ENCODE measurements around the gene CACNA1B.

Gene CACNA1B

GRCh38 chr9:137918331-137919094, 40.9 kb downstream of the CACNA1B start:
- no peak overlapping the region for H3K4me3 ChIP-seq (ENCODE audit: low read depth, low read length)
- no peak for TF ChIP-seq CTCF (IDR thresholded peaks at IDR 0.05; ENCODE audit: borderline replicate concordance, insufficient read depth, low read depth, low read length)

DNA sequence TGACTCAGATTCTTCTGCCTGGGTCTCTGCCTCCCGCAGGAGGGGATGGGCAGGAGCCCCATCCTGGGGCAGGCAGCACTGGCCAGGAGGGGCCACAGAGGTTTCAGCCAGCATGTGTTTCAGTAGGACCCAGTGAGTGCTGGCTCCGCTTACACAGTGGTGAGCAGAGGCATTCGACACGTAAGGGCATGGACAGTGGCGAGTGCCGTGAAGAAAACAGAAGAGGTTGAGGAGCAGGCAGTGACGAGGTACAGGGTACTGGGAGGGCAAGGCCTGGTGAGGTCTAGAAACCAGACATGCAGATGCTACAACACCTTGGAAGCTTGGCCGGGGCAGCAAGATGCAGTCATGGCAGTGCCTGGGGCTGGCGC, 41.5 kb downstream of the CACNA1B start:
- TF ChIP-seq CTCF (IDR thresholded peaks at IDR 0.05; ENCODE audit: borderline replicate concordance, insufficient read depth, low read depth, low read length): no peak
- no peak overlapping the region for H3K4me3 ChIP-seq (ENCODE audit: low read depth, low read length)

DNA sequence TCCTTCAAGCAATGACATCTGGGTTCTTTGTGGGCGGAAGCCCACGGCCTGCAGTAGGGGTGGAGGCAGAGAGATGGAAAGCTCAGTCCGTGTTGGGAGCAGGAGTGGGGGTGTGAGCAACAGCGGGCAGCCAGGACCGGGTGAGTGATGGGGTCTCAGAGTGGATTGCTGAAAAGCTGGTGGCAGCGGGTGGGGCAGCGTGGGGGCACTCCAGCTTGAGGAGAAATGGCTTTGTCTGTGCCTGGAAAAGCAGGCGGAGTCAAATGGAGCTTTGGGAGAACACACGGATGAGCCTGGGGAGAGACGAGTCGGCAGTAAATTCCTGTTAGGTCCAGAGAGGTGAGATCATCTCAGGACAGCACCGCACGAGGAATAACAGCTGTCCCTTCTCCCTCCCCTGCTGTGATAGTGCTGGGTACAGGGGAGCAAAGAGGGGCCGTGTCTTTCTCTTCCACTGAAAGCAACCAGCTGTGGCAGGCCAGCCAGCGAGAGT, 42.1 kb downstream of the CACNA1B start:
- H3K4me3 ChIP-seq (ENCODE audit: low read depth, low read length): no peak overlapping the region
- TF ChIP-seq CTCF (IDR thresholded peaks at IDR 0.05; ENCODE audit: borderline replicate concordance, insufficient read depth, low read depth, low read length): no peak

DNA sequence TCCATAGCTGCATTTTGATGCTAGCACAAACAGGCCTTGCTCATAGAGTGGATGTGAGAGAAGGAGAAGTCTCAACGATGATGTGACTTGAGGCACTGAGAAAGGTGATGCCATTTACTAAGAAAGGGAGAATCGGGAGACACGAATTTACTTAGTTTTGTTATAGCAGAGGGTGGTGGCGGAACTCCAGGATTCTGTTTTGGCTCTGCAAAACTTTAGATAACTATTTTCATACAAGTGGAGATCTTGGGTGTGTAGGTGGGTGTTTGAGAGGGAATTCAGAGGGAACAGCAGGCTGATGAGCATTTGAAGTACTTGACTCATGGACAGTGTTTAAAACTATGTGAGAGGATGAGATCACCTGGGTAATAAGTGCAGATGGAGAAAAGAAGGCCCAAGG, 43.2 kb downstream of the CACNA1B start:
- H3K4me3 ChIP-seq (ENCODE audit: low read depth, low read length): no peak overlapping the region
- TF ChIP-seq CTCF (IDR thresholded peaks at IDR 0.05; ENCODE audit: borderline replicate concordance, insufficient read depth, low read depth, low read length): no peak

- H3K4me3 ChIP-seq (ENCODE audit: low read depth, low read length): no peak overlapping the region
- TF ChIP-seq CTCF (IDR thresholded peaks at IDR 0.05; ENCODE audit: borderline replicate concordance, insufficient read depth, low read depth, low read length): no peak
These were observed 46.6 kb downstream of the CACNA1B start for GRCh38 chr9:137924169-137924568.

GRCh38 chr9:137924761-137925369, 47.3 kb downstream of the CACNA1B start:
- no peak overlapping the region for H3K4me3 ChIP-seq (ENCODE audit: low read depth, low read length)
- no peak for TF ChIP-seq CTCF (IDR thresholded peaks at IDR 0.05; ENCODE audit: borderline replicate concordance, insufficient read depth, low read depth, low read length)

- TF ChIP-seq CTCF (IDR thresholded peaks at IDR 0.05; ENCODE audit: borderline replicate concordance, insufficient read depth, low read depth, low read length): no peak
- H3K4me3 ChIP-seq (ENCODE audit: low read depth, low read length): no peak overlapping the region
These were observed 66.1 kb downstream of the CACNA1B start for GRCh38 chr9:137943655-137944054.
